22Rv1 (cell line): ENCODE measurements around the gene ACYP2.

Source experiments
- H3K27ac ChIP-seq: fragments of 450-650 bp; 2 replicates; pipeline ENCODE4 v1.5.1; 2017
- ZFX ChIP-seq: fragments of 450-650 bp; IDR thresholded peaks from 2 replicates; pipeline ENCODE4 v1.6.1; 2017; ENCODE audit warnings: antibody characterized with exemption, borderline replicate concordance
- TF ChIP-seq, protein P1 (sequence below): fragments of 450-650 bp; IDR thresholded peaks from 2 replicates; pipeline ENCODE4 v1.5.1; 2017; ENCODE audit warnings: mild to moderate bottlenecking

ACYP2 gene

GRCh38 chr2:54298514-54298913, 183.1 kb downstream of the ACYP2 start:
- no peak overlapping the region for H3K27ac ChIP-seq
- no peak for TF ChIP-seq ZFX
- TF ChIP-seq, protein P1, sequence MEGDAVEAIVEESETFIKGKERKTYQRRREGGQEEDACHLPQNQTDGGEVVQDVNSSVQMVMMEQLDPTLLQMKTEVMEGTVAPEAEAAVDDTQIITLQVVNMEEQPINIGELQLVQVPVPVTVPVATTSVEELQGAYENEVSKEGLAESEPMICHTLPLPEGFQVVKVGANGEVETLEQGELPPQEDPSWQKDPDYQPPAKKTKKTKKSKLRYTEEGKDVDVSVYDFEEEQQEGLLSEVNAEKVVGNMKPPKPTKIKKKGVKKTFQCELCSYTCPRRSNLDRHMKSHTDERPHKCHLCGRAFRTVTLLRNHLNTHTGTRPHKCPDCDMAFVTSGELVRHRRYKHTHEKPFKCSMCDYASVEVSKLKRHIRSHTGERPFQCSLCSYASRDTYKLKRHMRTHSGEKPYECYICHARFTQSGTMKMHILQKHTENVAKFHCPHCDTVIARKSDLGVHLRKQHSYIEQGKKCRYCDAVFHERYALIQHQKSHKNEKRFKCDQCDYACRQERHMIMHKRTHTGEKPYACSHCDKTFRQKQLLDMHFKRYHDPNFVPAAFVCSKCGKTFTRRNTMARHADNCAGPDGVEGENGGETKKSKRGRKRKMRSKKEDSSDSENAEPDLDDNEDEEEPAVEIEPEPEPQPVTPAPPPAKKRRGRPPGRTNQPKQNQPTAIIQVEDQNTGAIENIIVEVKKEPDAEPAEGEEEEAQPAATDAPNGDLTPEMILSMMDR, result no peak

DNA sequence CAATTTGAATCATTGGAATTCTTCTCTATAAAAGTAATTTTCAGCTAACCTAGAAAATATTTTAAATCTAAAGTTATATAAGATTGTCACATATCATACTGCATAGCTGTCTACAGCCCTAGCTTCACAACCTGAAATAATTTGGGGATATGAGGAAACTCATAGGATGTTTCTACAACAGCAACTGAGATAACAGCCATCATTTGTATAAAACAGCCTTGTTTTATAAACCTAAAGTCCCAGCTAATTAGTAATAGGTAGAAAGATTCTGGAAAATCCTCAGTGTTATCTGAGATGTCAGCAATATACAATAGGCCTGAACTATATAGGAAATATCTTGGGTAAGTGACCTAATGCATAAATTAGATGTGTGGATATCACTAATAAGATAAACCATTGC, 188.2 kb downstream of the ACYP2 start:
- TF ChIP-seq, protein P1, result no peak
- TF ChIP-seq ZFX, result no peak
- H3K27ac ChIP-seq, result no peak overlapping the region

DNA sequence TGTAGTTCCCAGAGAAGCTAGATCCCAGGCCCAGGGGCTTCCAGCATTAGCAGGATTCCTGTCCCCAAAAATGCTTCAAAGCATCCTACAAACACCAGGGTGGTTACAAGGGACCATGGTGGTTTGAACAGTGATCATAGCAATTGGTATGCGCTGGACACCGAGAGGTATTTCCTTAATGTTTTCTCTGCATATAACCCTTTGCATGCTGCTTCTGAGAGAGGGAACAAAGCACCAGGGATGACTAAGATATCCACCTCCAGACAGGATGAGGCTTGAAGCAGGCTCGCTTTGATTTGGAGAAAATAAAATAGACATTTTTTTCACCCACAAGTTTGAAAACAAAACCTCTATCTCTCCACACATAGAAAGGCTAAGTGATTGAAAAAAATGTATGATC, 191.1 kb downstream of the ACYP2 start:
- TF ChIP-seq ZFX, result no peak
- TF ChIP-seq, protein P1, result no peak
- no peak overlapping the region for H3K27ac ChIP-seq

GRCh38 chr2:54308186-54308585, 192.8 kb downstream of the ACYP2 start:
- no peak for TF ChIP-seq ZFX
- TF ChIP-seq, protein P1, result no peak
- no peak overlapping the region for H3K27ac ChIP-seq

- no peak overlapping the region for H3K27ac ChIP-seq
- TF ChIP-seq ZFX, result no peak
- TF ChIP-seq, protein P1, result no peak
Measured at GRCh38 chr2:54308782-54309181, 193.4 kb downstream of the ACYP2 start.

GRCh38 chr2:54310311-54310710, 194.9 kb downstream of the ACYP2 start:
- TF ChIP-seq ZFX, result no peak
- TF ChIP-seq, protein P1, result no peak
- no peak overlapping the region for H3K27ac ChIP-seq

DNA sequence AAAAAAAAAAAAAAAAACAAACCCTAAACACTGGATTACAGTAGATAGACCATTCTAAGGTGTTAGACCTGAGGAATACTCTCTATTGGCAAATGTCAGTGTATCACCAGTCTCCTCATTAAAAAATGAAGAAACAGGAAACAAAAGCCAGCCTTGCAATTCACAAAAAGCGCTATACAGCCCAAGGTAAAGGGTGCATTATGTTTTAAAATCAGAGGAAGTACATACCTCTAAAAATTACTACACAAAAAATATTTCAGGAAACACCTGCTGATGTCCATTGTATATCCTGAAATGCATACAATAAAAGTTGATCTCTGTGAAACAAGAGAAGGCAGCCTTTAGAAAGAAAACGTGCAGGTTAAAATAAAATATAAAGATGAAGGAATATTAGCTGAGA, 195.5 kb downstream of the ACYP2 start:
- H3K27ac ChIP-seq, result no peak overlapping the region
- TF ChIP-seq, protein P1, result no peak
- TF ChIP-seq ZFX, result no peak
